ENCODE results near the gene EZH2. TPM values are rescaled to one million over a fixed set of nuclear protein-coding genes. Genes with fewer than 3 reads are reported as not detected.
A peak's percentile ranks its signal among the peaks of the same experiment; 100 is the strongest.

EZH2 gene
- total RNA-seq, 1 donor from 2014 or later, result 105 TPM

- Mint-ChIP-seq H3K27ac (ENCODE audit: unreplicated experiment) (no peak overlapping the region), H3K4me3 (no peak overlapping the region), H3K9me3 (no peaks in the 10 kb centered on the region), H3K4me1 (peaks cover 13% of the 10 kb centered on the region), H3K27me3 (ENCODE audit: low read depth) (no peaks in the 10 kb centered on the region), H3K36me3 (ENCODE audit: low read depth) (peaks cover 3% of the 10 kb centered on the region)
- no peak for TF ChIP-seq CTCF (conservative IDR thresholded peaks at IDR 0.05)
- no peak for DNase-seq (ENCODE audit: low read depth, low spot score)
These were observed 110.8 kb downstream of the EZH2 start for GRCh38 chr7:148773334-148773733.

- H3K4me1 Mint-ChIP-seq, result peaks cover 13% of the 10 kb centered on the region
- H3K27ac Mint-ChIP-seq (ENCODE audit: unreplicated experiment), result peak overlapping the region; percentile 70
- H3K4me3 Mint-ChIP-seq, result no peak overlapping the region
- peaks cover 3% of the 10 kb centered on the region for H3K36me3 Mint-ChIP-seq (ENCODE audit: low read depth)
- no peaks in the 10 kb centered on the region for H3K27me3 Mint-ChIP-seq (ENCODE audit: low read depth)
- DNase-seq (ENCODE audit: low read depth, low spot score), result no peak
- no peak for TF ChIP-seq CTCF (conservative IDR thresholded peaks at IDR 0.05)
- no peaks in the 10 kb centered on the region for H3K9me3 Mint-ChIP-seq
These were observed 111.6 kb downstream of the EZH2 start for GRCh38 chr7:148772297-148773089.

- no peak for DNase-seq (ENCODE audit: low read depth, low spot score)
- no peak for TF ChIP-seq CTCF (conservative IDR thresholded peaks at IDR 0.05)
- Mint-ChIP-seq H3K36me3 (ENCODE audit: low read depth) (peaks cover 2% of the 10 kb centered on the region), H3K9me3 (no peaks in the 10 kb centered on the region), H3K4me3 (no peak overlapping the region), H3K27ac (ENCODE audit: unreplicated experiment) (no peak overlapping the region), H3K4me1 (peaks cover 13% of the 10 kb centered on the region), H3K27me3 (ENCODE audit: low read depth) (no peaks in the 10 kb centered on the region)
These were observed 114.1 kb downstream of the EZH2 start for GRCh38 chr7:148770004-148770403.

- Mint-ChIP-seq H3K27ac (ENCODE audit: unreplicated experiment) (no peak overlapping the region), H3K9me3 (no peaks in the 10 kb centered on the region), H3K27me3 (ENCODE audit: low read depth) (no peaks in the 10 kb centered on the region), H3K4me1 (no peaks in the 10 kb centered on the region), H3K4me3 (no peak overlapping the region), H3K36me3 (ENCODE audit: low read depth) (peaks cover 11% of the 10 kb centered on the region)
- no peak for TF ChIP-seq CTCF (conservative IDR thresholded peaks at IDR 0.05)
- no peak for DNase-seq (ENCODE audit: low read depth, low spot score)
These were observed 120.5 kb downstream of the EZH2 start for GRCh38 chr7:148763622-148764021.

- Mint-ChIP-seq H3K27me3 (ENCODE audit: low read depth) (no peaks in the 10 kb centered on the region), H3K9me3 (no peaks in the 10 kb centered on the region), H3K4me3 (no peak overlapping the region), H3K4me1 (no peaks in the 10 kb centered on the region), H3K27ac (ENCODE audit: unreplicated experiment) (no peak overlapping the region), H3K36me3 (ENCODE audit: low read depth) (peaks cover 23% of the 10 kb centered on the region)
- TF ChIP-seq CTCF (conservative IDR thresholded peaks at IDR 0.05), result no peak
- DNase-seq (ENCODE audit: low read depth, low spot score), result no peak
These were observed 122.4 kb downstream of the EZH2 start for GRCh38 chr7:148761499-148762278.

Other genes starting within 250 kb of the EZH2 start
- 70.0 and 72.8 TPM in 2 replicates for gene CUL1, start 185.4 kb downstream of the EZH2 start, total RNA-seq
- gene PDIA4, start 144.2 kb upstream of the EZH2 start, total RNA-seq, result 151 and 154 TPM in 2 replicates
- 16.2 and 17.1 TPM in 2 replicates for gene ZNF786, start 206.4 kb upstream of the EZH2 start, total RNA-seq
- 4.9 and 5.8 TPM in 2 replicates for gene ZNF425, start 242.0 kb upstream of the EZH2 start, total RNA-seq